Right lung (tissue), 5 donors: Measurements from ENCODE around the gene BMP2K. TPM values are rescaled to one million over a fixed set of nuclear protein-coding genes. Genes with fewer than 3 reads are reported as not detected.
A peak's percentile ranks its signal among the peaks of the same experiment; 100 is the strongest.

ENCODE experiments used
- DNase-seq, 2 donors: peaks; one replicate each; pipeline ENCODE4 v3.0.0-alpha.2; 2013
- polyA plus RNA-seq, 5 donors: library from polyadenylated mRNA; unstranded; fragments of 120-200 nt; gene quantifications; one replicate each; pipeline versions ENCODE4 v1.2.1 to v1.2.3, GENCODE V29; 2013; ENCODE audit warnings: inconsistent platforms in 1 of 5, low replicate concordance in 1 of 5; ENCODE audit not compliant: insufficient read length in 5 of 5, insufficient read depth in 1 of 5

Gene BMP2K
- polyA plus RNA-seq, 5 donors, result 15.7 to 35.5 (median 28.8) TPM

DNA sequence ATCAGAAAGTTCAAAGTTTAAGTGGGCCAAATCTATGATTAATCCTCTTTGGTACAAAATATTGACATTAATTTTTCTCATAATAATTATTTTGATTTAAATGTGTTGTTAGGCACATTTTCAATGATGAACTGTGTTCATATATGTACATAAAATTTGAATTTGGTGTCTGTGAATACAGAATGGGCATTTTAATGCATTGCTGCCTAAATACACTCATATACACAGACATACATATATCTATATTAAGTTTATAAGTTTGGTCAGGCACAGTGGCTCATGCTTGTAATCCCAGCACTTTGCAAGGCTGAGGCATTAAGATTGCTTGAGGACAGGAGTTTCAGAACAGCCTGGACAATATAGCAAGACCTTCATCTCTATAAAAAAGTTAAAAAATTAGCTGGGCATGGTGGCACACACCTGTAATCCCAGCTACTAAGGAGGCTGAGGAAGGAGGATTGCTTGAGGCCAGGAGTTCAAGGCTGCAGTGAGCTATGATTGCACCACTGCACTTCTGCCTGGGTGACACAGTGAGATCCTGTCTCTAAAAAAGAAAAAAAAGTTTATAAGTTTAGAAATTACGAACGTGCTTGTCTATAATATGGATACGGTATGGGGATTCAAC, 12.3 kb upstream of the BMP2K start:
- DNase-seq, result no peak

DNA sequence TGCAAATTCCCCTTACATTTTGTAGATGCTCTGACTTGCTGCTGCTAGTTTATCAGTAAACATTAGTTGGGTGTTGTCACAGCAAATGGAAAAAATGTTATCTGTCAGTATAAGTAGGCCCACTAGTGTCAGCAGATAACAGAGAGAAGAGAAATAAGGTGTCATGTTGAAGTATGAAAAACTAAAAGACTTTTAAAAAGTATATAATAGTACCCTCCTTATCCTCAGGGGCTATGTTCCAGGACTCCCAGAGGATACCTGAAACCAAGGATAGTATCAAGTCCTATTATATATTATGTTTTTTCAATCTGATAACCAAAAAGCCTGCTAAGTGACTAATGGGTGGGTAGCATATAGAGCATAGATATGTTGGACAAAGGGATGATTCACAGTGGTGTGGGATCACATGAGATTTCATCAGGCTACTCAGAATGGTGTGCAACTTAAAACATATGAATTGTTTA, 11.6 kb upstream of the BMP2K start:
- DNase-seq, result no peak

DNA sequence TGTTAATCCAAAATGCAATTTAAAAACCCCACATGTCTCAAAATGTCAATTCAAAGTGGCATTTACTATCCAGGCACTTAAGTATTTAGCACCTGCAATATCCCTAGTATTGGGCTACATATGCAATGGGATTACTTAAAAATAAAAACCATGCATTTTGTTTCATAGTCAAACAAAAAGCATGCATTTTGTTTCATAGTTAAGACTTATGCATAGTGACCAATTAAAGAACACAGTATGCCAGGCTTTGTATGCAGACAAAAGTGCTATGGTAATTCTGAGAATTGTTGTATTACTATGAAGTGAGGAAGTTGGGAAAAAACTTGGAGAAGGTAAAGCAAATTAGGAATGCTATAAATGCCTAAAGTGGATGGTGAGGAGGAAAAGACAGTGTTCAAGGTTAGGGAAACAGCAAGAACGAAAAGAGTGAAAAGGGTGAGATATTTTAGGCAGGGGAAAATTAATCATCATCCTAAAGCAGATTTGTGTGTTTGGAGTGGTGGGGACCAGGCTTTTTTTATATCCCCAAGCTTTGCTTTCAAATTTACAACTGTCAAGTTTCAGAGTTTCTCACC, 10.6 kb upstream of the BMP2K start:
- DNase-seq, result no peak

DNA sequence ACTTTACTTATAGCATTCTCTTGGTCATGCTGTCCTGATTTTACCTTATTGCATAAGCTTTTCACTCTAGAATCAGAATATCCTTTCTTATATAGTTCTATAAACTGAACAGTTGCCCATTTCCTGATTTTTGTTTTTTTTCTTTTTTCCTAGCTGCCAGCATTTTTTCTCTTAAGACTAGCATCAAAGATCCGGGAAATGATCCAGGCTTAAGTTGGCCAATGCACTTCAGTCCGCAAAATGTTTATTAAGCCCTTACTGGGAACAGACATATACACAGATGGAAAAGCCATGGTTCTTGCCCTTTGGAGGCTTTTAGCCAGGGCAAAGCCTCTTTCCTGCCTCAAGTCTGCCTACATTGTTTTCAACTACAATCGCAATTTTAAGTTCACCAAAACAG, 10.1 kb upstream of the BMP2K start:
- peak; percentile 64 to 69 for DNase-seq

DNA sequence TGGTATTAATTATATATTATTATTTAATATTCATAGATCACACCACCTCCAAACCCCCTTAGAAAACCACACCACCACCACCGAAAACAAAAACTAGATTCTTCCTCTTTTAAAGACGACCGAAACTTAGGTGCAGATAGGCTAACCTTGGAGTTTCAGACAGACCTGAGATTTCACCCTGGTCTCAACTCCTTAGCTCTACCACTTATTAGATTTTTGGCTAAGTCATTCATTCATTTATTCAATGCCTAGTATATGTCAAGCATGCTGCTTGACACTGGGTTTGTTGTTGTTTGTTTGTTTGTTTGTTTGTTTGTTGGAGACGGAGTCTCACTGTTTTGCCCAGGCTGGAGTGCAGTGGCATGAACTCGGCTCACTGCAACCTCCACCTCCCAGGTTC, 9.5 kb upstream of the BMP2K start:
- DNase-seq, result no peak

DNA sequence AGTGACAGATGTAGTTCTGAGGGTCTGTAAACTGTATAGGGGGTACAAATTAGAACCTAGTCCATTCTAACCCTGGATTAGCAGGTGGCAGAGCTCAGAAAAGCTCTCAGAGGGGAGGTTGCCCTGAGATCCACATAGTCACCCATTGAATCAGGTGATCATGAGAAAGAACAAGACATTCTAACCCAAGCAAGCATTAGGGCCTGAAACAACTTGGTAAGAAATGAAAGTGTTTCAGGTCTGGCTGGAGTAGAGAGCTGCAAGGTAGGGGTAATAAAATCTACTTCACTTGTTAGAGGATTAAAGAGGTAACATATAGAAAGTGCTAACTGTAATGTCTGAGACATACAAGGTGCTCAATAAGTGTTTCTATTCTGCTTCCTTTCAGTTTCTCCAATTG, 8.8 kb upstream of the BMP2K start:
- no peak for DNase-seq

DNA sequence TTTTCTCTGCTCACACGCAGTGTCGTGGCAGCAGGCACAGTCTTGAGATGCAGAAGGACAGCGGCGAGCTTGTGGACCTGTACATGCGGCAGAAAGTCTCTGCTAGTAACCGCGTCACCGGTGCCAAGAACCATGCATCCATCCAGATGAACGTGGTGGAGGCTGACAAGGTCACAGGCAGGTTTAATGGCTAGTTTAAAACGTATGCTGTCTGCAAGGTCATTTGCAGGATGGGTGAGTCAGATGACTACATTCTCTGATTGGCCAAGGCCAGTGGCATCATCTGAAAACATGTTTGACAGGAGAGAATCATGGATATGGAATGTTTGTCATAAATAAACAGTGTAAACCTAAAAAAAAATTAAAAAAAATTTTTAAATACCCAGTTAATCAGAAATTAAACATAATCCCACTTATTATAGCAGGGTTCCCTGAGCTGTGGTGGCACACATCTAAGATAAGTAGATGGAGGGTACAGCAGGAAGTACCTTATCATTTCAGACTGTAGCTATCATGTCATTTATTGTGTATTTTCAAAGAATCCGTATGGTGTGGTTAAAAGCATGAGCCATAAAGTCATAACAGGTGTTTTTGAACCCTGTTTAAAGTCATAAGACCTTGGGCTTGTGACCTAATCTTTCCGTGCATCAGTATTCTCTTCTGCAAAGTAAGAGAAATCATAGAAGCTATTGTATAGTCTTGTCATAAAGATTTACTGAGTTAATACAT, 7.5 kb upstream of the BMP2K start:
- no peak for DNase-seq

DNA sequence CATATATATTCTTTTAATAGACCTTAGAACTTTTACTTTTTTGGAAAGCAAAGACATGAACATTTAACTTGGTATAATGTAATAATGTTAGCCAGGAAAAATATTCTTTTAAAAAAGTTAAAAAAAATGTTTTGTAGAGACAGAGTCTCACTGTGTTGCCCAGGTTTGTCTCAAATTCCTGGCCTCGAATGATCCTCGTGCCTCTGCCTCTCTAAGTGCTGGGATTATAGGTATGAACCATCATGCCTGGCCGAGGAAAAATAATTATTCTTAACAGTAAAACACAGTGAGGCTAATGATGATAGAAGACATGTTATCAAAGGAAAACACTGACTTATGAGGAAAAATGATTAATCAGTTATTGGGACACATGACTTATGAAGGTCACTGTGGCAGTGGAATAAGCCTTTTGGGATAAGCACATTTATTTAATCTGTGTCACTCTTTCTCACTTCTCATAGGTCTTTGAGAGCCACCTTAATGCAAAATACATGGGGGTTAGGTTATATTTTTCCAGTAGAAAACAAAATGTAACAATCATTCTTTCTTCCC, 6.0 kb upstream of the BMP2K start:
- DNase-seq, result no peak

DNA sequence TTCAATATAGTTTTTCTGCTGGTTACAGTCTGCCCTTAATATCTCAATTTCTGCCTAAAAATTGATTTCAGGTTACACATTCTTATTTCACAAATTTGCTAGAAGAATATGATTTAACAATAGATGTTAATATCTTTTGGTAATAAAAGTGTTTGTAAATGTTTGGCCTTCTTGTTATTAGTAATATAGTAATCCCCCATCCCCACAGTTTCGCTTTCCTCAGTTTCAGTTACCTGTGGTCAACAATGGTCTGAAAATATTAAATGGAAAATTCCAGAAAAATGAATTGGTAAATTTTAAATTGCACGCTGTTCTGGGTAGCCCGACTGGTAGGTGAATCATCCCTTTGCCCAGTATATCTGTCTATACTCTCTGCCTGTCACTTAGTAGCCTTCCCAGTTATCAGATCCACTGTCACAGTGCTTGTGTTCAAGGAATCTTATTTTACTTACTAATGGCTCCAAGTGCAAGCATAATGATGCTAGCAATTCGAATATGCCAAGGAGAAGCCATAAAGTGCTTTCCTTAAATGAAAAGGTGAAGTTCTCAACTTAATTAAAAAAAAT, 3.5 kb upstream of the BMP2K start:
- DNase-seq, result no peak

DNA sequence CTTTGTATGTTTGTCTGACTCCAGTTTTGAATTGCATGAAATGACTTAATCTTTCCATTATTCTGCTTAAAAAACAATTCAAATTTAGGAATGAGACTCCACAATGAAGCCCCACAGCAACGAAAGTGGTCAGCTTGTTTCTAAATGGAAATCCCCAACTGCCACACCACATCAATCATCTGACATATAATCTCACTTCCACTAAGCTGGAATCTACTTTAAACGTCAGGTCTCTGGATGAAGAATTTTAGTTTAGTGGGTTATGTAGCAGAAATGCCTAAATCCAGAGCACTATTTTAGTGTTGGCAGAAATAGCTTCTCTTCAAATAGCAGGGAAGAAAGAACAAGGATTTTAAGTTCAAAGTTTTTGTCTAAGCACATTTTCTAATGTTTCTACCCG, 1.7 kb upstream of the BMP2K start:
- no peak for DNase-seq

DNA sequence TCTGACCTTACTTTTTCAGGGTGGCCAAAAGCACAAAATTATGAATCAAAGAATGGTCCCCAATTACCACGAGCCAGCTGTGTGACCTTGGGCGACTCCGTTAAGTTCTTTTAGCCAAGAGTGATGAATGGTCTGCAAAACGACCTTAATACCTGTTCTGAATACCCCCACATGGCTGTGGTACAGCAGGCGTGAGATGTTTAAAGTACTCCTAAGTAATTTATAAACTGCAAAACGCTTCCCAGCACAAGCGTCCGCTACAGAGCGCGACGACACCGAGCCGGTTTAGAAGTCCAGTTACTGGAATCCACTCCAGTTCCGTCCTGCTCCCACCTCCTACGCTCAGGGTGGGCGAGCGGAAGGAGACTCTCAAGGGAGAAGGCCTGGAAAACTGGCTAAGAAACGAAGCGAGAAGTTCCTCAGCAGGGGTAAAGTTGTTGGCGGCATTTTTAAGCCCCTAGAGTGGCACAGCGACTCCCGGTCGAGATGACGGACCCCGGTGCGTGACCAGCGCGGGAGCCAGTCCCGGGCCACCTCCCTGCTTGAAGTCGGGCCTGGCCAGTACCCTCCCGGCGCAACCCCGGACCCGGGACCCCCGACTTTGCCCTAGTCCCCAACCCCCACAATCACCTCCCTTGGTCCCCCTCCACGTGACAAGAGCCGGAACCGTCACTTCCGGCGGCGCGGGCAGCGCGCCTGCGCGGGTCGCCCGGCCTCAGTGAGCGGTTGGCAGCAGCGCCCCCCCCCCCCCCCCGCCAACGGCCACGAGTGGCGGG, 659 bp upstream of the BMP2K start:
- DNase-seq, result peak; percentile 91 to 92

DNA sequence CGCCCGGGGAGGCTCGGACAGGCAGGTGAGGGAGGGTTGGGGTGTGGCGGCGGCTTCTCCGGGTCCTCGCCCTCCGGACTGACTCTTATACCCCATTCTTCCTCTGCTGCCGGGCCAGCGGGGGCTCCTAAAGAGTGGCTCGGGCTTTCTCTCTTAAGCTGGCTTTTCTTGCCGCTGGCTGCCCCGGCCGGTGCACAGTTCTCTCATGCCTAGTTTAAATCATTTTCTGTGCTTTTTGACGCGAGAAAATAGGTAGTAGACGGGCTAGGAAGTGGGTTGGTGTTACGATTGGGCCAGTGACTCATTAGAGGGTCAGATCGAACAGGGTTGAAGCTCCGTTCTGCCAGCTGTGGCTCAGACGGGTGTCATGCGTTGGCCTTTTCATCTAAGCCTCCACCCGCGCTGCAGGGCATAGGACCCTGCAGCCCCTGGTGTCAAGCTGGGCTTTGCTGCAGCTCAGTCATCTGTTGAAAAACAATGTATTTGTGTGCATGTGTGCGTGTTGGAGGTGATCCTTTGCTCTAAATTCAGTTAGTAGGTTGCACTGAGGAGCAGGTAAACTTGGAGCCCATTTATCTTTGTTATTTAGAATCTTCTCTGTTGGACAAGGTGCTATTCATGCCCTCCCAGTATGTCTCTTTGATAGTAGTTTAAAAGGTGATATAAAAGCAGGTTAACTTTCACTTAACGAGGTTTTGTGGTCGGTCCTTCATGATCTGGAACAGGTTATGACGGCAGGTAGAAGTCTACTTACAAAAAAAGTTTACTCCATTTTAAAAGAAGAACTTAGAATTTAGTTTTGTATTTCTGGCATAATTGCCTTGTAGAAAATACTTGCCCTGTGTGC, 802 bp downstream of the BMP2K start:
- no peak for DNase-seq

DNA sequence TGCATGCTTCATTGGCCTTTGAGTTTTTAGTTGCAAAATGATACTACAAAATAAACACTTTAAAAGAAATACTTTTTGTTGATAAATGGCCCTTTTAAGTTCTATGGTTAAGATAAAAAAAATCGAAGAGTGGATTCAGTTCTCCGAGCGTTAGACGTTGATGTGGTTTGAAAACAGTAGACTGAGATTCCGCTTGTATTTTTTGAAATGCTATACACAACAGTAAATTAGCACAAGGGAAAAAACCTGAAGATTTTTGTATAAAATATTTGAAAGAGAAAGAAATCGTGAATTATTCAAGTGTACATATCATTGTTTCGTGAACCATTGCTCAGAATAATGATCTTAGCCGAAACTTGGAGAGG, 1.4 kb downstream of the BMP2K start:
- no peak for DNase-seq

DNA sequence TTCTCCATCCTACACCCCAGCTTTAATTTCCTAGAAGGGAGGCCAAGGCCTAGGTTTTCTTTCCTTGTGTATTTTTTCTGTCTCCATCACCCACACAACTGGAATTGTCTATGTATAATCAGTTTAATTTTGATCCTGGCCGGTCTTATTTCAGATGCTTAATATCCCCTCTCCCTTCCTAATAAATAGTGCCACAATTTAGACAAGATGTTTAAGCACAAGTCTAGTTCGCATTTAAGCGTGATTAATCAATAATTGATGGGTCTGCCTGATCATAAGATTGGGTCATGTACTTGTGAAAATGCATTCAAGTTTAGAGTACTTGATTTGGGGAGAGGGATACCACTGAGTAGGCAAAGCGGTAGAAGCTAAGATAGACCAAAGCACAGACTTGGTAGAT, 2.4 kb downstream of the BMP2K start:
- no peak for DNase-seq

DNA sequence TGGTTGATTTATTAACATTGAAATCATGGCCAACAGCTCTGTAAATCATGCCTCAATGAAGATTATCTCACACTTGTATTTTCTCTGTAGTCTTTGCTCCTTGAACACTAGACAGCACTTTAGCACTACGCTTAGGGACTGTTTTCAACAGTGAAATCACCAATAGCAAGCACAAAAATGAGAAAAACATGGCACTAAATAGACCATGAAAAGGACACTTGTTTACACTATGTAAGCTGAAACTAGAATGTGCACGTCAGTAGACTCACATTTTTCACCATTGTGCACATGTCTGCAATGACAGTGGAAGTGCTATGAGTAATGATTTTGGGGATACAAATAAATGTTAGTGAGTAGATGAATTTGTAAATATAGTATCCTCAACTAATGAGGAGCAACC, 3.1 kb downstream of the BMP2K start:
- no peak for DNase-seq

DNA sequence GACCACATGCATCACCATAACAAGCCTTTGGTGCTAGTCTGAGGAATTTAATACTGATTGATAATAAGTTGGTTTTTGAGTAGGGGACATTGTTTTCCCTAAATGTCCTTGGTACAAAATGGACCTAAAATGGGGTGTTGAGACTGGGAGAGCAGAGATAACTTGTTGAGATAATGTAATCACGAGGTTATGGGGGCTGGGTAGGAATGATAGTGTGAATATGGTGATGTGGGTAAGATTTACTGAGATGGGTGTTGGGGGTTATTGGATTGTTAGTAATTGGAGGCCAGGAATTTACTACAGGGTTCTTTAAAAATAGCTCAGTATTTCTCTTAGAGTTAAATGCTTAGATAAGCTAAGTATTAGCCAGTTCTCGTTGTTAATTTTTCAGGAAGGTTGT, 3.9 kb downstream of the BMP2K start:
- no peak for DNase-seq

DNA sequence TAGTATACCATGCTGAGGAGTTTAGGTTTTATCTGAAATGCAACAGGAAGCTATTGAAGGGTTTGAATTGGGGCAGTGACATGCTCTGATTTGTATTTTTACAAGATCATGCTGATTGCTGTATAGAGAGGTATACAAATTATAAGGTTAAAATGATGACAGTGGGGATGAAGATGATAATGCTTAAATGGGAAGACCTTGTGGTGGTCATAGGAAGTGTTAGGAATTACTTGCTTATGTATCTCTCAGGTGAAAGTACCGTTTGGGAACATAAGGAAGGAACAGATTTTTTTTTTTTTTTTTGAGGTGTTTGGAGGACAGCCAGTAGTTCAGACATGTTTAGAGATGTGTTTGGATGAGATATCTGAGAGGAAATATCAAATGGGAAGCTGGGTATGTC, 5.0 kb downstream of the BMP2K start:
- DNase-seq, result no peak

DNA sequence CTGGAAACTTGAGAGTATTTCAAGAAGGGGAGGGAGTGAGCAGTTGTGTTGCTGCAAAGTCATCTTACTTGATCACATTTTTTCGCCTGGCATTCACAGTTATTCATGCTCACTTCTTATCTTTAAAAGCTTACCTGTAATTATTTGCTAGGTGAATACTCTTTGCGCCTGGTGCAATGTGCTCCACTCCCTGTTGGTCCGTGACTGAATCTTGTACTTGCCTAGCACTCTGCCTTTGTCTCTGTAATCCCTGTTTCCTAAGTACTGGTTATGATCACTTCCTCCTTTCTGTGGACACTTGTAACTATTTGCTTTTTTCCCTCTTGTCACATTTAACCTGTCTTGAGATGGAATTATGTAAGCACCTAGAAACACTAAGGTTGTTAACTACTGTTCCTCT, 5.8 kb downstream of the BMP2K start:
- no peak for DNase-seq

DNA sequence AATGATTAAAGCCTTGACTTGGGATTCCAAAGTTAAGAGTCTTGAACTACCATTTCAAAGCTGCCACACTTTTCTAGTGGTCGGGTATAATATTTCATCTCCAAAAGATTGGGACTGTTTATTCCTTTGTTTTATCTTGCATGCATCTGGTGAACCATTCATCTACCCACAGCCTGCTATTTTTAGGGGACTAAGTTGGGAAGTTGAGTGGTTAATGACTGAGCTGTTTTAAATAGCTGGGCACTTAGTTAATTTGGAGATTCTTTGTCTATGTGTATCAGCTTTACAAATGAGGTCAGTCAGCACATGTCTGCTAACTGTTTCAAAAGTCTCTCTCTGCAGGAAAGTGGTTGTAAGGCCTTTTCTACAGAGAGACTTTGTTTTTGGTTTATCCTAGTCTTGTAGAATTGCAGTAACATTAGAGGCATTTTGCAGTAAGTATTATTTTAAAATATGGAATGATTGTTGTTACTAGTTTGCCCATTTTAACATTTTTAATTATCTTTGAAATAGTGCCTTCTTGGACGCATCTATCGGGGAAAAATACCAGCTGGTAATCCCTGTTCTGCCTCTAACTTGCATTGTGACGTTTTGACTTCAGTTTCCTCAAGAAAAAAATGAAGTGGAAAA, 8.2 kb downstream of the BMP2K start:
- DNase-seq, result no peak

DNA sequence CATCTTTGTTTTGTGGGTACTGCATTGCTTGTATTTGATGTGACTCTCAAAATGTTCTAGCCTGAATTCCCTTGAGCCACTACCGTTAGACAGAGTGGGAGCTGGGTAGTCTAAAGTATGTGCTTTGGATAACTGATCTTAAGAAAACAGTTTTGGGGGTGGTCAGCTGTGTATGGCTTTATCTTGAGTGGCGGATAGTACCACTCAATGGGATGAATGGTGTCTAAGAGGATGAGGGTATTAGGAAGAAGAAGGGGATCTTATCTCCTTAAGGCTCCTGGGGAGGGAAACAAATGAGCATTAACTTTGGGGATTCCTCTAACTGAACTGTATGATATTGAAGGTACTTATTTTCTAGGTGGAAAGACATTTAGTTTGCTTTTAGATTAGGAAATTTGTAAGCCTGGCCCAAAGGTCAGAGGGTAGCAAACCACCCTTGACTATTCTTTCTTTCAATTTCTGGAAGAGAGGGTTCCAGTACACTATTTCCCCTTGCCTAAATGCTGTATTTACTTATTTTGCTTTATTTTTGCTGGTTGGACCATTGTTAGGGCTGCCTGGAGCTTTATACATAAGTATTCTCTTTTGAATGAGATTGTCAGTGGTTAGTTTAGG, 11.3 kb downstream of the BMP2K start:
- no peak for DNase-seq
